Activated T-helper 17 cell treated with anti-CD3 and anti-CD28 coated beads, Interleukin-2, amount 50 U/mL, for 72 hours (primary cell): Measurements from ENCODE around the gene KIAA0319L. TPM values are rescaled to one million over a fixed set of nuclear protein-coding genes. Genes with fewer than 3 reads are reported as not detected.
A peak's percentile ranks its signal among the peaks of the same experiment; 100 is the strongest.

Experiments
- ATAC-seq: fragments of 150-1000 bp; cut with Tn5 transposase; replicated peaks from 2 replicates; pipeline ENCODE4 v1.10.0; 2021; ENCODE audit warnings: mild to moderate bottlenecking, moderate library complexity
- H3K27ac Mint-ChIP-seq: one replicate; pipeline ENCODE4 v1.8.0; 2022; ENCODE audit warnings: mixed read lengths
- H3K27me3 Mint-ChIP-seq: one replicate; pipeline ENCODE4 v1.8.0; 2022; ENCODE audit warnings: mixed read lengths
- H3K36me3 Mint-ChIP-seq: one replicate; pipeline ENCODE4 v1.8.0; 2022; ENCODE audit warnings: low read depth, mild to moderate bottlenecking, mixed read lengths
- H3K4me1 Mint-ChIP-seq: one replicate; pipeline ENCODE4 v1.8.0; 2022; ENCODE audit warnings: mixed read lengths
- H3K4me3 Mint-ChIP-seq: one replicate; pipeline ENCODE4 v1.8.0; 2022; ENCODE audit warnings: mild to moderate bottlenecking, mixed read lengths
- H3K9me3 Mint-ChIP-seq: one replicate; pipeline ENCODE4 v1.8.0; 2022; ENCODE audit warnings: mixed read lengths
- total RNA-seq, 2 donors: library from RNA; stranded (reverse); gene quantifications; one replicate each; pipeline ENCODE4 v1.2.3, GENCODE V29; 2022

KIAA0319L gene
- total RNA-seq, 2 donors from 2014 or later = 45.8 to 98.2 TPM

- no peak for ATAC-seq
- Mint-ChIP-seq H3K27me3 (no peaks in the 10 kb centered on the region), H3K4me3 (no peak overlapping the region), H3K9me3 (no peaks in the 10 kb centered on the region), H3K4me1 (peaks cover 49% of the 10 kb centered on the region), H3K36me3 (peaks cover 28% of the 10 kb centered on the region), H3K27ac (no peak overlapping the region)
Measured at GRCh38 chr1:35509558-35509957, 47.6 kb downstream of the KIAA0319L start.

- H3K27me3 Mint-ChIP-seq = no peaks in the 10 kb centered on the region
- H3K4me1 Mint-ChIP-seq = peaks cover 49% of the 10 kb centered on the region
- H3K27ac Mint-ChIP-seq = peak overlapping the region; percentile 91
- peaks cover 30% of the 10 kb centered on the region for H3K36me3 Mint-ChIP-seq
- peak overlapping the region; percentile 75 for H3K4me3 Mint-ChIP-seq
- no peak for ATAC-seq
- no peaks in the 10 kb centered on the region for H3K9me3 Mint-ChIP-seq
Measured at GRCh38 chr1:35507947-35508346, 49.3 kb downstream of the KIAA0319L start.

DNA sequence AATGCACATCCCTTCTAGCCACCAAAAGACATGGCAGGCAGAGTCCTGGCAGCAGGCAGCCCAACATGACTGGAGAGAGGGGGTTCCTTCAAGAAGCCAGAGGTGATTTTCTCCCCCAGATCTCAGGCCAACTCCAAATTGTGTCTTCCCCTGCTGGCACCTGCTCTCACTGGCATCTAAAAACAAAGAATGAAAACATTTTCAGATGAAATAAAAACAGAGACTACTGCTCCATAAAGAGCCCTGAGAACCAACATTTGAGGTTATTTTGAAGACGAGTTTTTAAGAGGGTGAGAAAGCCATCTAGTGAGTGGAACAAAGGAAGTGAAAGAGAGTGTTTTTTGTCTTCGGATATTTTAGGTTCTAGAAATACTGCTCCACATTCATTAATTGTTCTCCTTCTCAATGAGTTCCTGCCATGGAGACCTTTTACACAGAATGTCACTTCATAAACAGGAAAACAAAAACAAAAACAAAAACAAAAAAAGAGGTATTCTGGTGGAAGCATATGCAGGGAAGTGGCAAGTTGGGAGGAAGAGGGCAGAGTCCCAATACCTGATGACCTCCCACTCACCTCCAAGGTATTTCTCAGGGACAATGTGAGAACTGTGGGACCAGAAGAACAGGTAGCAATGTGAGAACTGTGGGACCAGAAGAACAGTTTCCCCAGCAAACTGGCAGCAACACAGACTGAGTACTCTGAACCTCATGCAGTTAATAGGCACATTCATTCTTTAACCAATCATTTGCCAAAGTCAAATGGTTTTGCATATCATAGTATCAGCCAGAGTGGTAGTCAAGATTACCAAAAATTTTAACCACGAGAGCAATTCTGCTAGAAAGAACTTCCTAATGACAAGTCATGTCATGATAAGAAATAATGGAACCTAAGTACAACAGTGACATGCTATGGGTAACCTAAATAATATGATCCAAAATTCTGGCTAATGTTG is 50.0 kb downstream of the KIAA0319L start:
- peak; percentile 10 for ATAC-seq
- Mint-ChIP-seq H3K36me3 (peaks cover 30% of the 10 kb centered on the region), H3K27me3 (no peaks in the 10 kb centered on the region), H3K4me3 (peak overlapping the region; percentile 75), H3K4me1 (peaks cover 56% of the 10 kb centered on the region), H3K27ac (peak overlapping the region; percentile 91), H3K9me3 (no peaks in the 10 kb centered on the region)

- Mint-ChIP-seq H3K4me3 (peak overlapping the region; percentile 75), H3K4me1 (peaks cover 60% of the 10 kb centered on the region), H3K27me3 (no peaks in the 10 kb centered on the region), H3K9me3 (no peaks in the 10 kb centered on the region), H3K36me3 (peaks cover 30% of the 10 kb centered on the region), H3K27ac (peak overlapping the region; percentile 91)
- ATAC-seq = peak; percentile 84
Measured at GRCh38 chr1:35505911-35506798, 51.0 kb downstream of the KIAA0319L start.

- Mint-ChIP-seq H3K9me3 (no peaks in the 10 kb centered on the region), H3K4me3 (no peak overlapping the region), H3K27me3 (no peaks in the 10 kb centered on the region), H3K27ac (no peak overlapping the region), H3K36me3 (peaks cover 29% of the 10 kb centered on the region), H3K4me1 (peaks cover 58% of the 10 kb centered on the region)
- ATAC-seq = no peak
Measured at GRCh38 chr1:35502242-35502641, 55.0 kb downstream of the KIAA0319L start.

- ATAC-seq = no peak
- Mint-ChIP-seq H3K9me3 (no peaks in the 10 kb centered on the region), H3K4me3 (no peak overlapping the region), H3K27ac (peak overlapping the region; percentile 78), H3K4me1 (peaks cover 44% of the 10 kb centered on the region), H3K27me3 (no peaks in the 10 kb centered on the region), H3K36me3 (peaks cover 11% of the 10 kb centered on the region)
Measured at GRCh38 chr1:35500439-35500838, 56.8 kb downstream of the KIAA0319L start.

- peak; percentile 94 for ATAC-seq
- Mint-ChIP-seq H3K4me1 (peaks cover 37% of the 10 kb centered on the region), H3K36me3 (peaks cover 4% of the 10 kb centered on the region), H3K27ac (peak overlapping the region; percentile 78), H3K27me3 (no peaks in the 10 kb centered on the region), H3K9me3 (no peaks in the 10 kb centered on the region), H3K4me3 (peak overlapping the region; percentile 33)
Measured at GRCh38 chr1:35499652-35500176, 57.5 kb downstream of the KIAA0319L start.

- Mint-ChIP-seq H3K27me3 (no peaks in the 10 kb centered on the region), H3K4me3 (peak overlapping the region; percentile 33), H3K9me3 (no peaks in the 10 kb centered on the region), H3K4me1 (peaks cover 35% of the 10 kb centered on the region), H3K36me3 (no peaks in the 10 kb centered on the region), H3K27ac (peak overlapping the region; percentile 78)
- no peak for ATAC-seq
Measured at GRCh38 chr1:35499231-35499630, 58.0 kb downstream of the KIAA0319L start.

DNA sequence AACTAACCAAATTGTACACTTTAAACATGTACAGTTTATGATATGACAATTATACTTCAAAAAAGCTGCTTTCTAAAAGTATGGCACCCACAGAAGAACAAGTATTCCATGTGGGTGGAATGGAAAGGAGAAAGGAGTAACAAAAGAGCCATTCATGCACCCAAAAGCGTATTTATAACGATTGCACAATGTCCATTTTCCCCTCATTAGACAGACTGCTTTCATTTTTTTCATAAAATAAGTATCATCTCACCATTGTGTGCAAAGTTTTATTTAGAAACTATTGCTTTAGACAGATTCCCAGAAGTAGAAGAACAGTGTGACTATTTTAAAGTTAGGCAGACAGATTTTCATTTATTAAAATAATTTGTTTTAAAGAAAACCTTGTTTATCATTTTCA is 59.6 kb downstream of the KIAA0319L start:
- Mint-ChIP-seq H3K27ac (peak overlapping the region; percentile 43), H3K36me3 (no peaks in the 10 kb centered on the region), H3K4me3 (no peak overlapping the region), H3K27me3 (no peaks in the 10 kb centered on the region), H3K4me1 (peaks cover 32% of the 10 kb centered on the region), H3K9me3 (no peaks in the 10 kb centered on the region)
- ATAC-seq = no peak

DNA sequence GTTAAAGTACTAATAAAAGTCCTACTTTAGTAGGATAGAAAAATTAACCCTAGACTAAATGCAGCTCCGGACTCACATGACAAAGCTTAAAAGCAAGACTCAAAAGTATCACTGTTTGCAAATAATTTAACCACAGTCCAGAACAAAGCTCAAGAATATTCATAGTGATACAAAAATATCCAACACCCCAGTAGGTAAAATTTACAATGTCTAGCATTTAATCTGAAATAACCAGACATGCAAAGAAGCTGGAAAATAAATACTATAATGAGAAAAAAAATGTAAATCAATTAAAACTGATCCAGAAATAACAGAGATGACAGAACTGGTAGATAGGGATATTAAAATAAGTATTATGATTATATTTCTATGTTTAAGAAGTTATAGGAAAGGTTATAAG is 67.0 kb downstream of the KIAA0319L start:
- peaks cover 17% of the 10 kb centered on the region for H3K36me3 Mint-ChIP-seq
- H3K4me3 Mint-ChIP-seq = no peak overlapping the region
- peaks cover 7% of the 10 kb centered on the region for H3K9me3 Mint-ChIP-seq
- no peaks in the 10 kb centered on the region for H3K27me3 Mint-ChIP-seq
- peaks cover 16% of the 10 kb centered on the region for H3K4me1 Mint-ChIP-seq
- H3K27ac Mint-ChIP-seq = no peak overlapping the region
- ATAC-seq = no peak

- Mint-ChIP-seq H3K9me3 (peaks cover 7% of the 10 kb centered on the region), H3K36me3 (peaks cover 19% of the 10 kb centered on the region)
- ATAC-seq = no peak
Measured at GRCh38 chr1:35488336-35488735, 68.9 kb downstream of the KIAA0319L start.

GRCh38 chr1:35486858-35487408 is 70.3 kb downstream of the KIAA0319L start:
- Mint-ChIP-seq H3K4me3 (no peak overlapping the region), H3K27me3 (no peaks in the 10 kb centered on the region), H3K9me3 (peaks cover 7% of the 10 kb centered on the region), H3K36me3 (peaks cover 26% of the 10 kb centered on the region), H3K27ac (no peak overlapping the region), H3K4me1 (peaks cover 16% of the 10 kb centered on the region)
- ATAC-seq = no peak

More at GRCh38 chr1:35488336-35488735, 68.9 kb downstream of the KIAA0319L start:
- Mint-ChIP-seq H3K4me3 (no peak overlapping the region), H3K27ac (peak overlapping the region; percentile 16), H3K27me3 (no peaks in the 10 kb centered on the region), H3K4me1 (peaks cover 16% of the 10 kb centered on the region)

DNA sequence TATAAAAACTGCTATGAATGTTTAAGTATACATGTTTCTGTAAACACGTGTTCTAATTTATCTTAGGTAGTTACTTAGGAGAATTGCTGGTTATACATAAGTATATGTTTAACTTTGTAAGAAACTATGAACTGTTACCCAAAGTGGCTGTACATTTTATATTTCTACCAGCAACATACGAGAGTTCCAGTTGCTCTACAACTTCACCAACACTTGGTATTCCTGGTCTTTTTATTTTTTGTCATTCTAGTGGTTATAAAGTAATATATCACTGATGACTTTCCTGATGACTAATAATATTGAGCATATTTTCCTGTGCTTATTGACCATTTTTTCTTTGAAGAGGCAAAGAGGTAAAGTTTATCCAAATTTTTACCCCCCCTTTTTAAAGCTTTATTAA is 76.0 kb downstream of the KIAA0319L start:
- no peak overlapping the region for H3K4me3 Mint-ChIP-seq
- no peak for ATAC-seq
- H3K9me3 Mint-ChIP-seq = no peaks in the 10 kb centered on the region
- peaks cover 36% of the 10 kb centered on the region for H3K36me3 Mint-ChIP-seq
- no peaks in the 10 kb centered on the region for H3K4me1 Mint-ChIP-seq
- no peaks in the 10 kb centered on the region for H3K27me3 Mint-ChIP-seq
- no peak overlapping the region for H3K27ac Mint-ChIP-seq

- H3K4me3 Mint-ChIP-seq = no peak overlapping the region
Measured at GRCh38 chr1:35477870-35478269, 79.3 kb downstream of the KIAA0319L start.

More at GRCh38 chr1:35477870-35478269, 79.3 kb downstream of the KIAA0319L start:
- Mint-ChIP-seq H3K4me1 (peaks cover 5% of the 10 kb centered on the region), H3K27me3 (no peaks in the 10 kb centered on the region), H3K9me3 (no peaks in the 10 kb centered on the region), H3K27ac (no peak overlapping the region), H3K36me3 (peaks cover 62% of the 10 kb centered on the region)
- ATAC-seq = no peak
